ENCODE data around the gene USP8.

DNA sequence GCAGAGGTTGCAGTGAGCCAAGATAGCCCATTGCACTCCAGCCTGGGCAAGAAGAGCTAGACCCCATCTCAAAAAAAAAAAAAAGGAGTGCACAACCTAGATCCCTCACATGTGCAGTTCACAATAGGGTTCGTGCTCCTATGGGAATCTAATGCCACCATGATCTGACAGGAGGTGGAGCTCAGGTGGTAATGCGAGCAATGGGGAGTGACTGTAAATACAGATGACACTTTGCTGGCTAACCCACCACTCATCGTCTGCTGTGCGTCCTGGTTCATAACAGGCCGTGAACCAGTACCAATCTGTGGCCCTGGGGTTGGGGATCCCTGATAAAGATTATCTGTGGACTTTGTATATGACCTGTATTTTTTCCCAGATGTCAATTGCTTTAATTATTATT, 16.7 kb downstream of the USP8 start:
- TF ChIP-seq CTCF (IDR thresholded peaks at IDR 0.05 in 4 of 5, conservative IDR thresholded peaks at IDR 0.05 in 1 of 5) (no peak), POLR2A (IDR thresholded peaks at IDR 0.05) (no peak)

Measured in gastrocnemius medialis (tissue), 4 donors.